Duodenal mucosa (tissue), 2 donors: ENCODE results near the gene IVD.

ENCODE experiments used
- H3K27ac ChIP-seq: one replicate; pipeline ENCODE4 v1.7.0; 2013; ENCODE audit warnings: low read depth, low read length
- H3K27me3 ChIP-seq, 2 donors: one replicate each; pipeline ENCODE4 v1.7.0; 2013; ENCODE audit warnings: low read length in 2 of 2, control low read depth in 1 of 2; ENCODE audit not compliant: insufficient read depth in 2 of 2, control insufficient read depth in 1 of 2
- H3K36me3 ChIP-seq, 2 donors: one replicate each; pipeline ENCODE4 v1.7.0; 2013; ENCODE audit warnings: low read length in 2 of 2, control low read depth in 1 of 2; ENCODE audit not compliant: insufficient read depth in 2 of 2, control insufficient read depth in 1 of 2
- H3K4me1 ChIP-seq, 2 donors: one replicate each; pipeline ENCODE4 v1.7.0; 2013; ENCODE audit warnings: low read length in 2 of 2, control low read depth in 1 of 2; ENCODE audit not compliant: insufficient read depth in 2 of 2, control insufficient read depth in 1 of 2
- H3K4me3 ChIP-seq, 2 donors: one replicate each; pipeline ENCODE4 v1.7.0; 2013; ENCODE audit warnings: low read length in 2 of 2, low read depth in 1 of 2
- H3K9ac ChIP-seq, 2 donors: one replicate each; pipeline ENCODE4 v1.7.0; 2013; ENCODE audit warnings: low read length in 2 of 2, low read depth in 1 of 2
- H3K9me3 ChIP-seq, 2 donors: one replicate each; pipeline ENCODE4 v1.7.0; 2013; ENCODE audit warnings: low read length in 2 of 2, control low read depth in 1 of 2; ENCODE audit not compliant: control insufficient read depth in 1 of 2

Gene IVD

DNA sequence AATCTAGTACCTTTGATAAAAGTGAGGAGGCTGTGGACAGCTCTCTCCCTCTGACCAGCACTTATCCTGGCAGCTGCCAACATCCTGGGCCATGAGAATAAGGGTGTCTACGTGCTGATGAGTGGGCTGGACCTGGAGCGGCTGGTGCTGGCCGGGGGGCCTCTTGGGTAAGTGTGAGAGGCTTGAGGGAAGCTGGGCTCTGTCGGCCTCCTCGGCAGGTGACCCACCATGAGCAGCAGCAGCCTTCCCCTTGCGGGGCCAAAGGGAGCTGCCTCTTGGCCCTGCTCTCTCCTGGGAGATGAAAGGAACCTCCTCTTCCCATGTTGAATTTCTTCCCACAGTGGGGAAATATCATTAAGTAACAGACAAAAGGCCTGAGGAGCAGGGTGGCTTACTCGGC, 9.2 kb downstream of the IVD start:
- Histone ChIP-seq H3K27me3 (no peaks in the 10 kb centered on the region), H3K9ac (no peak overlapping the region), H3K9me3 (no peaks in the 10 kb centered on the region), H3K4me3 (no peak overlapping the region), H3K27ac (no peak overlapping the region), H3K36me3 (peaks cover 37 to 77% of the 10 kb centered on the region in 2 donors), H3K4me1 (peaks cover 17% of the 10 kb centered on the region in 2 donors)

DNA sequence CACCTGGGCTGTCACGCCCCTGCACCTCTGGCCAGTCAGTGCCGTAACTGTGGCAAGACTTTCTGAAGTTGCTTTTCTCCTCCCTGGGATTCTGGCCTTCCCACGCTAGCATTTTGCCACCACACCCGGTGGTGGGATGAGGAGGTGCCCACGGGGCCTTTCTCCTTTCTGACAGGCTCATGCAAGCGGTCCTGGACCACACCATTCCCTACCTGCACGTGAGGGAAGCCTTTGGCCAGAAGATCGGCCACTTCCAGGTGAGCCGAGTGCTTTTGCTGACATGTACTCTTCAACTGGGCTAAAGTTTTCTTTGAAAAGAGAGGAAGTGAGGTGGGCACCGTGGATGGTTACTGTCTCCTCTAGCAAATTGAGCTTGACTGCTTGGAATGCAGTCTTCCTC, 9.6 kb downstream of the IVD start:
- Histone ChIP-seq H3K9ac (no peak overlapping the region), H3K36me3 (peaks cover 35 to 73% of the 10 kb centered on the region in 2 donors), H3K4me1 (peaks cover 19 to 20% of the 10 kb centered on the region in 2 donors), H3K9me3 (no peaks in the 10 kb centered on the region), H3K27ac (no peak overlapping the region), H3K4me3 (no peak overlapping the region), H3K27me3 (no peaks in the 10 kb centered on the region)

DNA sequence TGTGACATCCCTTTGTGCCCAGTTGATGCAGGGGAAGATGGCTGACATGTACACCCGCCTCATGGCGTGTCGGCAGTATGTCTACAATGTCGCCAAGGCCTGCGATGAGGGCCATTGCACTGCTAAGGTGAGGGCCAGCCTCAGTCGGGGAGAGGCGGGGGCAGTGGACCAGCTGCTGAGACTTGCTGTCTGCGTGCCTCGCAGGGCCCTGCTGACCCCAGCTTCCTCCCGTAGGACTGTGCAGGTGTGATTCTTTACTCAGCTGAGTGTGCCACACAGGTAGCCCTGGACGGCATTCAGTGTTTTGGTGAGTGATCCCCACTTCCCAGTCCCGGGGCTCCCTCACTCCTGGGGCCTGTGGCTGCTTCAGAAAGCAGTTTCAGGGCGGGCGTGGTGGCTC, 10.5 kb downstream of the IVD start:
- Histone ChIP-seq H3K9me3 (no peaks in the 10 kb centered on the region), H3K9ac (no peak overlapping the region), H3K36me3 (peaks cover 26 to 65% of the 10 kb centered on the region in 2 donors)

DNA sequence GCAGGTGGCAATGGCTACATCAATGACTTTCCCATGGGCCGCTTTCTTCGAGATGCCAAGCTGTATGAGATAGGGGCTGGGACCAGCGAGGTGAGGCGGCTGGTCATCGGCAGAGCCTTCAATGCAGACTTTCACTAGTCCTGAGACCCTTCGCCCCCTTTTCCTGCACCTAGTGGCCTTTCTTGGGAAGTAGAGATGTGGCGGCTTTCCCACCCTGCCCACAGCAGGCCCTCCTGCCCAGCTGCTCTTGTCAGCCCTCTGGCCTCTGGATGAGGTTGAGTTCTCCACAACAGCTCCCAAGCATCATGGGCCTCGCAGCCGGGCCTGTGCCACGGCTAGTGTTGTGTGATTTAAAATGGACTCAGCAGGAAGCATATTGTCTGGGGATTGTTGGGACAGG, 12.5 kb downstream of the IVD start:
- Histone ChIP-seq H3K9ac (no peak overlapping the region), H3K36me3 (peaks cover 21 to 48% of the 10 kb centered on the region in 2 donors), H3K4me3 (no peak overlapping the region), H3K27ac (no peak overlapping the region), H3K27me3 (no peaks in the 10 kb centered on the region), H3K9me3 (no peaks in the 10 kb centered on the region), H3K4me1 (peaks cover 21% of the 10 kb centered on the region in 2 donors)

More for the DNA sequence above, 10.5 kb downstream of the IVD start:
- no peak overlapping the region for H3K4me3 ChIP-seq
- peaks cover 27 to 28% of the 10 kb centered on the region in 2 donors for H3K4me1 ChIP-seq
- no peaks in the 10 kb centered on the region for H3K27me3 ChIP-seq
- H3K27ac ChIP-seq: no peak overlapping the region

DNA sequence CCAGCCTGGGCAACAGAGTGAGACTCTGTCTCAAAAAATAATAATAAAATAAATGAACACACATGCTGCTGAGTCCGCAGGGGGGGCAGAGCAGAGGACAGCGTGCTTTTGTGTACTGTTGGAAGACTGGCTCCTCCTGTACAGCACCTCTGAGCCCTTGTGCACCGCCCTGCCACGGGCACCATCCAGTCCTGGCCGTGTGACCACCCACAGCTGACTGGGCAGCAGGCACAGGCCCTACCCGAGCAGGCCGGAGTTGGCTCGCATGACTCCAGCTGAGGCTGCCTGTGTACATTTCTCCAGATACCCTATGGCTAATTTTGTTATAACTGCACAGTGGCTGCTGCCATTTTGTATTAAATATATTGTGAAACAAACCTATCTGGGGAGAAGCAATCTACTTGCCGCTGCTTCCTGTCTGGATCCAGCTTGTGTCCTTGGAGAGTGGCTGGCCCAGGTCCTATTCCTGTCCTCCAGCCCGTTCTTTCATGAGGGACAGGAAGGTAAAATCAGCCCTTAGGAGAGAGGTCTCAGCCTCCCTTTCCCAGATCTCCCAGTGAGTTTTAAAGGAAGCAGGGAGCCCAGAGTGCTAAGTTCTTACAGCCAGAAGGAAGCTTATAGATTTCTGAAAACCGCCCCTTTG, 14.6 kb downstream of the IVD start:
- peak overlapping the region; percentile 10 to 51 for H3K9ac ChIP-seq
- H3K4me1 ChIP-seq: peaks cover 20 to 21% of the 10 kb centered on the region in 2 donors
- no peak overlapping the region for H3K4me3 ChIP-seq
- no peaks in the 10 kb centered on the region for H3K27me3 ChIP-seq
- no peaks in the 10 kb centered on the region for H3K9me3 ChIP-seq
- peaks cover 10 to 29% of the 10 kb centered on the region in 2 donors for H3K36me3 ChIP-seq
- no peak overlapping the region for H3K27ac ChIP-seq

DNA sequence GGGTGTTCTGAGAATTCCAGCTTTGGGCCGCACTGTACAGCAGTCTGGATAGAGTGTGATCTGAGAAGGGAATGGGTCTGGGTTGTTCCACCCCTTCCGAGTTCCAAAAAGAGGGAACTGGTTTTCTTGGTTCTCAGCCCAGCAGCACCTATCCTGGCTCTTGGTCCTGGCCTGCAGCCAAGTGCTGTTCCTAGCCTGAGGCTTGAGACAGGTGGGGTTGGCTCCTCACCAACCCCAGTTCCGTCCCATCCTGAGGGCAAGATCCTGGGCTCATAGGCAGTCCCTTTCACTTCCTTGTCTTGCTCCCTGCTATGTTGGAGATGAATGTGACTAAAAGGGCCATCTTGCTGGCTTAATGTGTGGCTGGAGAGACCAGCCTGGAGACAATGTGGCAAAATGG, 15.2 kb downstream of the IVD start:
- Histone ChIP-seq H3K27ac (no peak overlapping the region), H3K36me3 (peaks cover 4 to 23% of the 10 kb centered on the region in 2 donors), H3K9me3 (no peaks in the 10 kb centered on the region), H3K27me3 (no peaks in the 10 kb centered on the region), H3K4me1 (peaks cover 20 to 21% of the 10 kb centered on the region in 2 donors), H3K4me3 (no peak overlapping the region), H3K9ac (peak overlapping the region; percentile 10 to 51)

DNA sequence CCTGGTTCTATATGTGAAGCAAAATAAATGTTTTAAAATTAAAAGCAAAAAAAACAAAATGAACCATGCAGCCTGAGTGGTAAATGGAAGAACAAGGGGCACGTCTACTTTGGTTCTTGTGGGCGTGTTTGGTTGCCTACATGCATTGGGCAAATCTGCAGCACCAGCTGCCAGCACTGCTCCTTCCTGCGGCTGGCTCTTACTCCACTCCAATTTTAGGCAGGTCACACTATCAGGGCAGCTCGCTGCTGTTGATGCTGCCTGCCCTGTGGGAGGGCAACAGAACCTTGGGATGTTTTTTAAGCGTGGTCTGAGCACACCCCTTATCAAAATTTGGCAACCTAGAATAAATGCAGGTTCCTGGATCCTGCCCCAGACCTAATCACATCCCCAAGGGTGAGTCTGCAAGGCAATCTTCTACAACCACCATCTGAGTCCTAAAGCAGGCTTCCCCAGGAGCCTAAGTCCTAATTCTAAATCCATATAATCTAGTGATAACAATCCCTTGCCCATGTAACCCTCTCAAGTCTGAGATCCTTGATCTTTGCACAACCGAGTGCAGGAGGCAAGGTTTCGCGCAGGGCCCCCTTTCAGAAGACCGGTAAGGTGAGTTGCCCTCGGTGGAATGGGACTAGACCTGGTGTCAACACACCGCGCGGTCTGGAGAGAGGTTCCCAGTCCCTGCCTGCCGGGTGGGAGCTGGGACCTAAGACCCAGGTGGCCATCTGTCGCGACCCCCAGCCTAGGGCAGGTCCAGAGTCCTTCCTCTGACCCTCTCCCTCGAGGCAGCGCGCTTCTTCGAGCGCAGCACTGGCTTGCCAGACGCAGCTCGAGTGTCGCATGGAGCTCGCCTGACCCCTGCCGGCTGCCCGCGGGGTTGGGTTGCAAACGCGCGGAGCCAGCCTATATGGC, 15.9 kb downstream of the IVD start:
- H3K9me3 ChIP-seq: no peaks in the 10 kb centered on the region
- H3K27me3 ChIP-seq: no peaks in the 10 kb centered on the region
- no peak overlapping the region for H3K9ac ChIP-seq
- peak overlapping the region in 1 of 2 donors; percentile 47 for H3K4me3 ChIP-seq
- no peak overlapping the region for H3K27ac ChIP-seq
- H3K36me3 ChIP-seq: peaks cover 0 to 16% of the 10 kb centered on the region in 2 donors
- peaks cover 20 to 21% of the 10 kb centered on the region in 2 donors for H3K4me1 ChIP-seq

DNA sequence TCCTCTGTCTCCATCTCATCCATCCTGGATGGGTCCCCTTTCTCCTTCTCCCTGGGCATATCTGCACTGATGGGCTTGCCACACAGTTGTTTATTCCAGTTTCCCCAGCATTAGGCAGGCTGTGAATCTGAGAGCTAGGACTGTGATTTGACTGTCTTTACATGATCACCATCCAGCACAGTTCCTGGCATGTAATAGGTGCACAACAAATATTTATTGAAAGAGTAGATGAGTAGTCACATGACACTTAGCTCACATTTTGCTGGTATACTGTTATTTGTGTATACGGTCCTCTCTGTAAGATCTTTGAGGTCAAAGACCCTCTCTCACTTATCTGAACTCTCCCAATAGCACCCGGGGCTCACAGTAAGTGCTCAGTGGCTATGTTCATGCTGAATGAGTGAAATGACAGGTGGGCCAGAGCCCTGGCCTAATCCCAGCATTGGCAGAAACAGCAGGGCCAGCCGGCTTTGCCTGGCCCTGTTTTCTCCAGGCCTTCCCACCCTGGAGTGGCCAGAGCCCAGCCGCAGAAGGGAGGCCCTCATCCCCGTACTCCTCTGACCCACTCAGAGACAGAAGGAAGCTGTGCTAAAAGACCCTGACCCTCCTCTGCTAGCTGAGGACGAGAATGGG, 19.0 kb downstream of the IVD start:
- Histone ChIP-seq H3K27ac (no peak overlapping the region), H3K4me3 (no peak overlapping the region), H3K27me3 (no peaks in the 10 kb centered on the region), H3K9me3 (no peaks in the 10 kb centered on the region), H3K4me1 (peaks cover 20 to 21% of the 10 kb centered on the region in 2 donors), H3K36me3 (no peaks in the 10 kb centered on the region), H3K9ac (no peak overlapping the region)

DNA sequence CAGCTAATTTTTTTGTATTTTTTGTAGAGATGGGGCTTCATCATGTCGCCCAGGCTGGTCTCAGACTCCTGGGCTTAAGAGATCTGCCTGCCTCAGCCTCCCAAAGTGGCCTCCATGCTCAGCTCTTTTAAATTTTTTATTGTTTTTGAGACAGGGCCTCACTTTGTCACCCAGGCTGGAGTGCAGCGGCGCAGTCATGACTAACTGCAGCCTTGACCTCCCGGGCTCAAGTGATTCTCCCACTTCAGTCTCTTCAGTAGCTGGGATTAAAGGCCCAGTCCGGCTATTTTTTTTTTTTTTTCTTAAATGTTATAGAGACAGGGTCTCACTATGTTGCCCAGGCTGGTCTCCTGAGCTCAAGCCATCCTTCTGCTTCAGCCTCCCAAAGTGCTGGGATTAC, 20.1 kb downstream of the IVD start:
- Histone ChIP-seq H3K36me3 (no peaks in the 10 kb centered on the region), H3K4me3 (no peak overlapping the region), H3K27ac (no peak overlapping the region), H3K9ac (no peak overlapping the region), H3K9me3 (no peaks in the 10 kb centered on the region), H3K4me1 (peaks cover 12 to 18% of the 10 kb centered on the region in 2 donors), H3K27me3 (no peaks in the 10 kb centered on the region)

DNA sequence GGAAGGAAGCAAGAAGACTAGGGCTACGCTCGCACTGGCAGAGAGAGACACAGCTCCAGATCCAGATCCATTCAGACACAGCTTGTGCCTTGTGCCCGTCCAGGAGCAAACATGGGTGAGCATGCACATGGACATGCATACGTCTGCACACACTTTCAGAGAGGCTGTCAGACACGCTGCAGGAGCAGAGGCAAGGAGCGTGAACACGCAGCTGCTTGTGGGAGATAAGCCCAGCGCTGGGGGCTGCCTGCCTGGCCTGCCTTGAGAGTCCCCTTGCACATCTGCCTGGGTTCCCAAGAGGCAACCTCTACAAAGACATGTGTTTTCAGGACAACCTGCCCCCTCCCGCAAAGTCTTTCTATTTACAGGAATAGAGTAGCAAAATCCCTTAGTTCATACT, 21.6 kb downstream of the IVD start:
- Histone ChIP-seq H3K9me3 (no peaks in the 10 kb centered on the region), H3K27me3 (no peaks in the 10 kb centered on the region), H3K9ac (no peak overlapping the region), H3K27ac (no peak overlapping the region), H3K36me3 (no peaks in the 10 kb centered on the region), H3K4me3 (no peak overlapping the region), H3K4me1 (peaks cover 0 to 5% of the 10 kb centered on the region in 2 donors)
